ENCODE data around the gene ZNF365. TPM values are rescaled to one million over a fixed set of nuclear protein-coding genes. Genes with fewer than 3 reads are reported as not detected.

The ZNF365 gene, protein sequence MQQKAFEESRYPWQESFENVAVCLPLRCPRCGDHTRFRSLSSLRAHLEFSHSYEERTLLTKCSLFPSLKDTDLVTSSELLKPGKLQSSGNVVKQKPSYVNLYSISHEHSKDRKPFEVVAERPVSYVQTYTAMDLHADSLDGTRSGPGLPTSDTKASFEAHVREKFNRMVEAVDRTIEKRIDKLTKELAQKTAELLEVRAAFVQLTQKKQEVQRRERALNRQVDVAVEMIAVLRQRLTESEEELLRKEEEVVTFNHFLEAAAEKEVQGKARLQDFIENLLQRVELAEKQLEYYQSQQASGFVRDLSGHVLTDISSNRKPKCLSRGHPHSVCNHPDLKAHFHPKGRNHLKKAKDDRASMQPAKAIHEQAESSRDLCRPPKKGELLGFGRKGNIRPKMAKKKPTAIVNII
- total RNA-seq = under 0.01 TPM in 1 of 2 replicates, not detected in the other

DNA sequence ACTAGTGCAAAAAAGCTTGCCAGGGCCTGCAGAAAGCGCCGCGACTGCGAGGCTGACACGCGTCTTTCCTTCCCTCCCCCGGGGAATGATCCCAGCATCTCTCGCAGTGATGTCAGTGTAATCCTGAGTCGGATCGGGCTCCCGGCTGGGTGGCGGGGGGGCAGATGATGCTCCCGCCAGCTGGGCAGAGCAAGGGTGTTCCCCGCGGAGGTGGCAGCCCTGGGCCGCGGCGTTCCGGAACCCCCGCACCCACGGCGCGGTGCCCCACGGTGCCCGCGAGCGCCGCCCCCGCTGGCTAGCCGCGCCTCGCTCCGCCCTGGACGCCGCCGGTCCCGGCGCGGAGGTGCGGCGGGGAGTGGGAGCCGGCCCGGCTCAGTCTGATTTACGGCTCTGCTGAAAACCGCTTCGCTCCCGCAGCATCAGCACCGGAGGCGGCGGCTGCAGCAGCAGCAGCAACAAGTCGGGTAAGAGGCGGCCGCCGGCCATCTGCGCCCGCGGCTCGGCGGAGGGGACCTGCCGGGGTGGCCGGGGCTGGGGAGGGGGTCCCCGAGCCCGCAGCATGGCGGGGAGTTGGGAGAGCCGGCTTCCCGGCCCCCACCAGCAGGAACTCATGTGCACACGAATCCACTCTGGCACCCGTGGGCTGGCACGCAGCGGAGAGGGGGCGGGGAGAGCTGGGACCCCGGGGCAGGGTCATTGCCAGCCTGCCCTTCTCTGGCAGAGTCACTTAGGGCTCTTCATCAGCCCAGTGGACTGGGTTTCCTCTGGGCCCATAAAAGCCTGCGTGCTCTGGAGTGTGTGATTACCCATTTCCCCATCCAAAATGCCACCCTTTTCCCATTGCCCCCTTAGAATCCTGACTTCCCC lies at the start of gene ZNF365:
ZNF365 (plus strand) TSS at position 375 of the 867 bp plus-strand sequence. CDS start 1,825 bp downstream, outside the sequence.

Other genes with a start within 250 kb of the ZNF365 start
- under 0.01 and 0.09 TPM in 2 replicates for gene RTKN2, start 105.5 kb upstream of the ZNF365 start, total RNA-seq

Measured in dermis lymphatic vessel endothelial cell (primary cell).